ENCODE results near the gene STK40.

- TF ChIP-seq MAX (IDR thresholded peaks at IDR 0.05) = no peak
- TF ChIP-seq REST (IDR thresholded peaks at IDR 0.05) = no peak
- TF ChIP-seq CHD2 (IDR thresholded peaks at IDR 0.05; ENCODE audit: low read length, partially characterized antibody) = no peak
- no peak for TF ChIP-seq CTCF (IDR thresholded peaks at IDR 0.05)
- no peak for TF ChIP-seq POLR2A (IDR thresholded peaks at IDR 0.05; ENCODE audit: low read length)
Observed at GRCh38 chr1:36303244-36303643, 82.5 kb downstream of the STK40 start.

Measured in A549 (cell line).